H9 (cell line): Measurements from ENCODE around the gene CATSPERZ. TPM values are rescaled to one million over a fixed set of nuclear protein-coding genes. Genes with fewer than 3 reads are reported as not detected.
A peak's percentile ranks its signal among the peaks of the same experiment; 100 is the strongest.

Experiments used
- DNase-seq: peaks from one replicate; pipeline ENCODE4 v3.0.0-alpha.2; 2017
- H2AFZ ChIP-seq: one replicate; pipeline ENCODE4 v1.6.1; 2013; ENCODE audit warnings: mild to moderate bottlenecking, low read length, control low read depth, moderate library complexity
- H2AK5ac ChIP-seq: 2 replicates; pipeline ENCODE4 v1.6.1; 2013; ENCODE audit warnings: low read length, control low read depth, mixed read lengths; ENCODE audit not compliant: insufficient read length
- H2BK120ac ChIP-seq: one replicate; pipeline ENCODE4 v1.6.1; 2013; ENCODE audit warnings: low read depth, mild to moderate bottlenecking, low read length, control low read depth, inconsistent platforms; ENCODE audit not compliant: poor library complexity, severe bottlenecking
- H2BK12ac ChIP-seq: 2 replicates; pipeline ENCODE4 v1.6.1; 2013; ENCODE audit warnings: low read length, control low read depth, mixed read lengths, low read depth; ENCODE audit not compliant: insufficient read length
- H2BK15ac ChIP-seq: 2 replicates; pipeline ENCODE4 v1.6.1; 2013; ENCODE audit warnings: low read depth, low read length, control low read depth
- H2BK20ac ChIP-seq: one replicate; pipeline ENCODE4 v1.6.1; 2013; ENCODE audit warnings: low read depth, mild to moderate bottlenecking, low read length, control low read depth, inconsistent platforms; ENCODE audit not compliant: poor library complexity, severe bottlenecking
- H2BK5ac ChIP-seq: 2 replicates; pipeline ENCODE4 v1.6.1; 2013; ENCODE audit warnings: low read length, control low read depth, mixed read lengths; ENCODE audit not compliant: insufficient read length
- H3K14ac ChIP-seq: 2 replicates; pipeline ENCODE4 v1.6.1; 2013; ENCODE audit warnings: low read length, control low read depth; ENCODE audit not compliant: insufficient read depth
- H3K18ac ChIP-seq: 2 replicates; pipeline ENCODE4 v1.6.1; 2013; ENCODE audit warnings: low read depth, mild to moderate bottlenecking, mixed read lengths, low read length, control low read depth; ENCODE audit not compliant: insufficient read length
- H3K23ac ChIP-seq: 2 replicates; pipeline ENCODE4 v1.6.1; 2013; ENCODE audit warnings: low read length, control low read depth, mixed read lengths, low read depth; ENCODE audit not compliant: insufficient read length
- H3K23me2 ChIP-seq: 2 replicates; pipeline ENCODE4 v1.6.1; 2013; ENCODE audit warnings: low read depth, mild to moderate bottlenecking, mixed read lengths, low read length, control low read depth; ENCODE audit not compliant: insufficient read length, poor library complexity, severe bottlenecking
- H3K27ac ChIP-seq: 2 replicates; pipeline ENCODE4 v1.5.1; 2013; ENCODE audit warnings: low read length, control low read depth, mixed read lengths, low read depth; ENCODE audit not compliant: insufficient read length
- H3K27me3 ChIP-seq: 2 replicates; pipeline ENCODE4 v1.6.1; 2013; ENCODE audit warnings: low read length, control low read depth, inconsistent platforms; ENCODE audit not compliant: insufficient read depth
- H3K4ac ChIP-seq: 2 replicates; pipeline ENCODE4 v1.6.1; 2013; ENCODE audit warnings: low read depth, mild to moderate bottlenecking, control low read depth, inconsistent platforms, low read length, moderate library complexity
- H3K4me1 ChIP-seq: 2 replicates; pipeline ENCODE4 v1.6.1; 2013; ENCODE audit warnings: low read length, control low read depth, inconsistent platforms; ENCODE audit not compliant: insufficient read depth
- H3K4me2 ChIP-seq: 2 replicates; pipeline ENCODE4 v1.6.1; 2013; ENCODE audit warnings: low read length, control low read depth, mixed read lengths; ENCODE audit not compliant: insufficient read length, insufficient read depth
- H3K56ac ChIP-seq: 2 replicates; pipeline ENCODE4 v1.6.1; 2013; ENCODE audit warnings: low read depth, mild to moderate bottlenecking, mixed read lengths, low read length, control low read depth; ENCODE audit not compliant: insufficient read length
- H3K79me1 ChIP-seq: 2 replicates; pipeline ENCODE4 v1.6.1; 2013; ENCODE audit warnings: low read depth, mild to moderate bottlenecking, moderate library complexity, low read length, control low read depth, inconsistent platforms; ENCODE audit not compliant: insufficient read depth, poor library complexity, severe bottlenecking
- H3K79me2 ChIP-seq: 2 replicates; pipeline ENCODE4 v1.6.1; 2013; ENCODE audit warnings: low read length, control low read depth, inconsistent platforms; ENCODE audit not compliant: insufficient read depth
- H3K9ac ChIP-seq: 2 replicates; pipeline ENCODE4 v1.6.1; 2013; ENCODE audit warnings: low read length, control low read depth, mixed read lengths; ENCODE audit not compliant: insufficient read length; ENCODE audit errors: extremely low read depth
- H3K9me3 ChIP-seq: one replicate; pipeline ENCODE4 v1.6.1; 2013; ENCODE audit warnings: low read depth, low read length, inconsistent platforms; ENCODE audit not compliant: control insufficient read depth
- H3T11ph ChIP-seq: one replicate; pipeline ENCODE4 v1.6.1; 2013; ENCODE audit warnings: mild to moderate bottlenecking, low read length, control low read depth, inconsistent platforms
- H4K20me1 ChIP-seq: one replicate; pipeline ENCODE4 v1.6.1; 2013; ENCODE audit not compliant: control insufficient read depth, insufficient read length, insufficient read depth
- H4K5ac ChIP-seq: 2 replicates; pipeline ENCODE4 v1.6.1; 2013; ENCODE audit warnings: low read depth, mild to moderate bottlenecking, mixed read lengths, low read length, control low read depth; ENCODE audit not compliant: insufficient read length
- H4K8ac ChIP-seq: replicated peaks from 2 replicates; pipeline ENCODE4 v1.6.1; 2013; ENCODE audit warnings: low read length, control low read depth, mixed read lengths, low read depth; ENCODE audit not compliant: insufficient read length
- H4K91ac ChIP-seq: 2 replicates; pipeline ENCODE4 v1.6.1; 2013; ENCODE audit warnings: low read depth, mild to moderate bottlenecking, moderate library complexity, mixed read lengths, low read length, control low read depth; ENCODE audit not compliant: insufficient read length
- H3K27ac Mint-ChIP-seq, 3 experiments: 2 replicates in 2 of 3; 3 replicates in 1 of 3; pipeline ENCODE4 v1.8.0; 2020 to 2021; ENCODE audit warnings: mixed read lengths in 3 of 3, mild to moderate bottlenecking in 1 of 3, moderate library complexity in 1 of 3
- H3K27me3 Mint-ChIP-seq: 2 replicates; pipeline ENCODE4 v1.8.0; 2021; ENCODE audit warnings: low read depth, mild to moderate bottlenecking, moderate library complexity, mixed read lengths
- H3K36me3 Mint-ChIP-seq, 3 experiments: 2 replicates in 2 of 3; 3 replicates in 1 of 3; pipeline ENCODE4 v1.8.0; 2020 to 2021; ENCODE audit warnings: low read depth in 3 of 3, mixed read lengths in 3 of 3; ENCODE audit not compliant: insufficient read depth in 1 of 3
- H3K4me1 Mint-ChIP-seq, 2 experiments: 2 replicates each; pipeline ENCODE4 v1.8.0; 2020; ENCODE audit warnings: mixed read lengths in 2 of 2
- H3K4me3 Mint-ChIP-seq, 2 experiments: 2 replicates in 1 of 2; 3 replicates in 1 of 2; pipeline ENCODE4 v1.8.0; 2020 to 2021; ENCODE audit warnings: mild to moderate bottlenecking in 2 of 2, mixed read lengths in 2 of 2, moderate library complexity in 1 of 2
- H3K9me3 Mint-ChIP-seq, 2 experiments: 2 replicates in 1 of 2; 3 replicates in 1 of 2; pipeline ENCODE4 v1.8.0; 2020; ENCODE audit warnings: mild to moderate bottlenecking in 2 of 2, mixed read lengths in 2 of 2, moderate library complexity in 1 of 2
- WGBS: extraction: QIAGEN DNeasy Blood & Tissue Kit; methylation state at CpG from one replicate; pipeline ENCODE4 v1.1.7; 2013; ENCODE audit warnings: missing lambda C conversion rate, low lambda C conversion rate, mixed read lengths; ENCODE audit not compliant: insufficient read length; ENCODE audit errors: extremely low coverage; 5-methylcytosine and 5-hydroxymethylcytosine counted together
- total RNA-seq: library from RNA; stranded (reverse); gene quantifications from 2 replicates; pipeline ENCODE4 v1.2.1, GENCODE V29; 2021
- TF ChIP-seq, protein P1 (sequence below): fragments of 200-600 bp; sonication (generic); conservative IDR thresholded peaks from 3 replicates; pipeline ENCODE4 v1.8.0; 2021; ENCODE audit warnings: antibody characterized with exemption, mild to moderate bottlenecking

Gene CATSPERZ
- total RNA-seq, 1 experiment from 2014 or later = 0.92 TPM

DNA sequence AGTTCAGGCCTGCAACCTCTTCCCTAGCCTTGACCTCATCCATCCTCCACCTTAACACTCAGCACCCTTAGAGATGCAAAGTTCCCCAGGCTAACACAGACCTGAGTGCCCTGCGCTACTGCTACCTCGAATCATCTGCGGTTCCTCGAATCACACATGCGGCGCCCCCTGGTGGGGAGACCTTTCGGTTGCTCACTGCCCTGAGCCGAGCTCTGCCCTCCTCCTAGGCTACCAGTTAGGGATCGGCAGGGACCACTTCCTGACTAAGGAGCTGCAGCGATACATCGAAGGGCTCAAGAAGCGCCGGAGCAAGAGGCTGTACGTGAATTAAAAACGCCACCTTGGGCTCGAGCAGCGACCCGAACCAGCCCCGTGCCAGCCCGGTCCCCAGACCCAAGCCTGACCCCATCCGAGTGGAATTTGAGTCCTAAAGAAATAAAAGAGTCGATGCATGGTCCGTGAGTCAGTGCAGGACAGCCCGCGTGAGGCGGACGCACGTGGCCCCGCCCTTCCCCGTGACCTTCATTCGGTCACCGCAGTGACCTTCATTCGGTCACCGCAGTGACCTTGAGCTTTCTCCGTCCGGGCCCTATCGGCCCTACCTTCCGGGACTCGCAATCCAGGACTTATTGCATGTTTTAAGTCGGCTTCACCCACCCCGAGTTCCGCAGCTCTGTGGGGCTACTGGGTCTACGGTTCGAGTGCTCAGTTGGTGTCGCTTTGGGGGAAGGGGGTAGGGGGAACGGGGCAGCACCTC lies 4.3 kb downstream of the CATSPERZ start:
- peak overlapping the region; percentile 95 for H3K27ac ChIP-seq
- peak overlapping the region; percentile 57 for H3K4me2 ChIP-seq
- peaks cover 21 to 22% of the 10 kb centered on the region in 2 experiments for H3K4me1 Mint-ChIP-seq
- peaks cover 2% of the 10 kb centered on the region; the same call in 1 of the 2 replicates for H3K4me1 ChIP-seq
- peak overlapping the region; percentile 84 to 91 for H3K4me3 Mint-ChIP-seq
- peak overlapping the region; percentile 71 for H2BK120ac ChIP-seq
- H3K9me3 Mint-ChIP-seq = no peaks in the 10 kb centered on the region
- H3K9me3 ChIP-seq = no peaks in the 10 kb centered on the region
- H4K91ac ChIP-seq = no peak overlapping the region
- H3K27ac Mint-ChIP-seq = peak overlapping the region; percentile 98 to 100 (median 99)
- H3K56ac ChIP-seq = no peak overlapping the region
- H4K5ac ChIP-seq = peak overlapping the region; percentile 36
- peaks cover 3% of the 10 kb centered on the region; the same call in 1 of the 2 replicates for H3K79me2 ChIP-seq
- peak overlapping the region; percentile 30; the same call in 1 of the 2 replicates for H3K4ac ChIP-seq
- no peak overlapping the region for H2BK15ac ChIP-seq
- peaks cover 12% of the 10 kb centered on the region for H3K27me3 ChIP-seq
- H3K9ac ChIP-seq = peak overlapping the region; percentile 74
- peak; percentile 97 for DNase-seq
- peaks cover 5% of the 10 kb centered on the region for H3K79me1 ChIP-seq
- H2BK20ac ChIP-seq = no peak overlapping the region
- peak overlapping the region; percentile 98 for H3K18ac ChIP-seq
- peak overlapping the region; percentile 69 for H2BK5ac ChIP-seq
- TF ChIP-seq, protein P1, sequence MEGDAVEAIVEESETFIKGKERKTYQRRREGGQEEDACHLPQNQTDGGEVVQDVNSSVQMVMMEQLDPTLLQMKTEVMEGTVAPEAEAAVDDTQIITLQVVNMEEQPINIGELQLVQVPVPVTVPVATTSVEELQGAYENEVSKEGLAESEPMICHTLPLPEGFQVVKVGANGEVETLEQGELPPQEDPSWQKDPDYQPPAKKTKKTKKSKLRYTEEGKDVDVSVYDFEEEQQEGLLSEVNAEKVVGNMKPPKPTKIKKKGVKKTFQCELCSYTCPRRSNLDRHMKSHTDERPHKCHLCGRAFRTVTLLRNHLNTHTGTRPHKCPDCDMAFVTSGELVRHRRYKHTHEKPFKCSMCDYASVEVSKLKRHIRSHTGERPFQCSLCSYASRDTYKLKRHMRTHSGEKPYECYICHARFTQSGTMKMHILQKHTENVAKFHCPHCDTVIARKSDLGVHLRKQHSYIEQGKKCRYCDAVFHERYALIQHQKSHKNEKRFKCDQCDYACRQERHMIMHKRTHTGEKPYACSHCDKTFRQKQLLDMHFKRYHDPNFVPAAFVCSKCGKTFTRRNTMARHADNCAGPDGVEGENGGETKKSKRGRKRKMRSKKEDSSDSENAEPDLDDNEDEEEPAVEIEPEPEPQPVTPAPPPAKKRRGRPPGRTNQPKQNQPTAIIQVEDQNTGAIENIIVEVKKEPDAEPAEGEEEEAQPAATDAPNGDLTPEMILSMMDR = peak; percentile 95
- H2AFZ ChIP-seq = no peak overlapping the region
- peaks cover 42% of the 10 kb centered on the region for H3K27me3 Mint-ChIP-seq
- no peak overlapping the region for H2AK5ac ChIP-seq
- H4K20me1 ChIP-seq = no peaks in the 10 kb centered on the region
- H3K23me2 ChIP-seq = peaks cover 18% of the 10 kb centered on the region
- H3K36me3 Mint-ChIP-seq = peaks cover 3 to 7% (median 6%) of the 10 kb centered on the region in 3 experiments; a peak in 5 of 7 replicates
- H3T11ph ChIP-seq = no peak overlapping the region
- no peak overlapping the region for H3K23ac ChIP-seq
- no peak overlapping the region for H4K8ac ChIP-seq
- peak overlapping the region; percentile 93 for H3K14ac ChIP-seq
- WGBS = no CpG with 5 or more reads among the region's 46 CpGs
- H2BK12ac ChIP-seq = no peak overlapping the region
